ENCODE measurements around the gene MRGPRF.

MRGPRF gene

DNA sequence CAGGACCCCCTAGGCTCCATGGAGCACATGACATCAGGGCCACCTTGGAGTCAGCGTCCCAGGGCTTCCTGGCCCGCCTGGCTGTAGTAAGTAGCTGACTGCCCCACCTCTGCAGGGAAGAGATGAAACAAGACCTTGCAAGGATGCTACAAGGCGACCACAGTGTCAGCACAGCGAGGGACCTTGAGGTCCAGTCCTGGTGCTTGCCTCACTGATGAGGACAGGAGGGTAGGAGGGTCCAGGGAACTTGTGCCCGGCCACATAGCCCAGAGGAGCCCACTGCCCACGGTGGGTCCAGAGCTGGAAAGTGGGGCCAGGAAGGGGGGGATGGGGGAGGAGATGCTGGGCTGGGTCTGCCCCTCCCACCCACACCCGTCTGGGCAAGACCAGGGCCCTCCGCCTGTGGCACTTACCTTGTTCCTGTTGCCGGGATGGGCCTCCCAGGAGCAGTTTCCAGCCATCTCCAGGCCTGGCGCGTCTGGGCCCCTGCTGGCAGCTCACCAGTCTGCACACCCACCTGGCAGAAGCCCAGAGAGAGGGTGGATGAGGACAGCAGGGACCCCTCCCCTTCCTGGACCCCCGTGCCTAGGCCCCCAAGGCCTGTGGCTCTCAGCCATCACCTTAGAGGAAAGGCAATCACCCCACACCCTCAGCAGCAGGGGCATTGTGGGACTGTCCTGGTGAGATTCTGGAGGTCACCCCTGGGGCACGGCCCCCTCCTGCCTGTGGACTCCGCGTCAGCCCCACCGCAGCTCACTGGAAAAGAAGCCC is 3.4 kb downstream of the MRGPRF start:
- TF ChIP-seq, protein P1, sequence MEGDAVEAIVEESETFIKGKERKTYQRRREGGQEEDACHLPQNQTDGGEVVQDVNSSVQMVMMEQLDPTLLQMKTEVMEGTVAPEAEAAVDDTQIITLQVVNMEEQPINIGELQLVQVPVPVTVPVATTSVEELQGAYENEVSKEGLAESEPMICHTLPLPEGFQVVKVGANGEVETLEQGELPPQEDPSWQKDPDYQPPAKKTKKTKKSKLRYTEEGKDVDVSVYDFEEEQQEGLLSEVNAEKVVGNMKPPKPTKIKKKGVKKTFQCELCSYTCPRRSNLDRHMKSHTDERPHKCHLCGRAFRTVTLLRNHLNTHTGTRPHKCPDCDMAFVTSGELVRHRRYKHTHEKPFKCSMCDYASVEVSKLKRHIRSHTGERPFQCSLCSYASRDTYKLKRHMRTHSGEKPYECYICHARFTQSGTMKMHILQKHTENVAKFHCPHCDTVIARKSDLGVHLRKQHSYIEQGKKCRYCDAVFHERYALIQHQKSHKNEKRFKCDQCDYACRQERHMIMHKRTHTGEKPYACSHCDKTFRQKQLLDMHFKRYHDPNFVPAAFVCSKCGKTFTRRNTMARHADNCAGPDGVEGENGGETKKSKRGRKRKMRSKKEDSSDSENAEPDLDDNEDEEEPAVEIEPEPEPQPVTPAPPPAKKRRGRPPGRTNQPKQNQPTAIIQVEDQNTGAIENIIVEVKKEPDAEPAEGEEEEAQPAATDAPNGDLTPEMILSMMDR (IDR thresholded peaks at IDR 0.05; ENCODE audit: extremely low read depth, missing control alignments), result no peak
- DNase-seq (ENCODE audit: low spot score), result no peak

DNA sequence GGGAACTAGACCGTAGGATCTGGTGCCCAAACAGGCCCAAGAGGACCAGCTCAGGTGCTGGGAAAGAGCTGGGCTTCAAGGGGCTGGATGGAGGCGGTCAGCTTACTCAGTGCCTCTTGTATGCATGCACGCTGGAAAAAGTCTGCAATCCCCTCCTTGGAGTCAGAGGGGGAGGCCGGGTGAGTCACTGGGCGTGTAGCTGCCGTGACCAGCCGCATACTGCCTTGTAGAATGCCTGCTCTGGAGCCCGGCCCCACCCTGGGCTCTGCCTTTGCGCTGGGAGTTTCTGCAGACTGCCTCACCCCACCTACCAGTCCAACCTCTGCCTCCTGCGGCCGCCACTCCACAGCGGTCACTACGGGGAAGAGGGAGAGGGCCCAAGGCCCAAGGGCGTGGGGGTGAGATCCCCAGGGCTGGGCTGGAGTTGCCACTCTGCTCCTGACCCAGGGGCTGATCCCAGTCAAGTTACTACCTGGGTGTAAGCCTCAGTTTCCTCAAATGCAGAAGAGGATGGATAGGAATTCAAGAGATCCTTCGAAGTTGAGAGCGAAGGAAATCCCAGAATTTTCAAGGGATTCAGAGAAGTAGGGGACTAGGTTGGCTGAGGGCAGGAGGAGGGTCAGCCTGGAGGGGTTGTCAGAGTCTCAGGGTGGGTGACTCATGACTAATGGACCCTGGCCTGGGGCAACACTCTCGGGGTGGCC is 4.2 kb downstream of the MRGPRF start:
- TF ChIP-seq, protein P1 (IDR thresholded peaks at IDR 0.05; ENCODE audit: extremely low read depth, missing control alignments), result no peak
- DNase-seq (ENCODE audit: low spot score), result no peak

DNA sequence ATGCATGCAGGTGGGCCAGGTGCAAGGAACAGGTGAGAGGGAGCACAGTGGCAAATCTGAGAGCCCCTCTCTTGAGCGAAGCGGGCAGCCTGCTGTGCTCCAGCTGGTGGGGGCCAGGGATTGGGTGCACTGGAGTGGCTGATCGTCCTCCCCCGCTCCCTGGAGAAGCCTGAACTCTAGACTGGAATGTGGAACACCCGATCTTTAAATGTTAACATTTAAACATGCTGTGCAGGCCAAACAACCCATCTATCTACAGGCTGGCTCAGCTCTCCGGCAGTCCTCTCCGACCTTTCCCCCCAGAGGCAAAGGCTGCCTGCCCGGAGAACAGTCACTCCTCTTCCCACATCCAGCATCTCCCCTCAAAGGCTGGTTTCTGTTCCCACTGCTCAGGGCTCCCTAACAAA is 5.1 kb downstream of the MRGPRF start:
- DNase-seq (ENCODE audit: low spot score), result no peak
- TF ChIP-seq, protein P1 (IDR thresholded peaks at IDR 0.05; ENCODE audit: extremely low read depth, missing control alignments), result no peak

DNA sequence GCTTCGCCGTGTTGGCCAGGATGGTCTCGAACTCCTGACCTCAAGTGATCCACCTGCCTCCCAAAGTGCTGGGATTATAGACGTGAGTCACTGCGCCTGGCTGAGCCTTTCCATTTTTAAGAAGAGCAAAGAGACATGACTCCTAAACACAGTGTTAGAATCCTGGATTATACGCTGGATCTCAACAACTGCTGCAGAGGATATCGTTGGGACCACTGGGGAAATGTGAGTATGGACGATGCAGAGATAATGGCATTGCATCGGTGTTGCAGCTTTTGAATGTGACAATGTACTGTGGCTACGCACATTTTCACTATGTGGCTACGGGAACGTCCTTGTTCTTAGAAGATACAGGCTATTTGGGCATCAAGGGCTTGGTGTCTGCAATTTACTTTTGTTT is 6.2 kb downstream of the MRGPRF start:
- DNase-seq (ENCODE audit: low spot score), result no peak

DNA sequence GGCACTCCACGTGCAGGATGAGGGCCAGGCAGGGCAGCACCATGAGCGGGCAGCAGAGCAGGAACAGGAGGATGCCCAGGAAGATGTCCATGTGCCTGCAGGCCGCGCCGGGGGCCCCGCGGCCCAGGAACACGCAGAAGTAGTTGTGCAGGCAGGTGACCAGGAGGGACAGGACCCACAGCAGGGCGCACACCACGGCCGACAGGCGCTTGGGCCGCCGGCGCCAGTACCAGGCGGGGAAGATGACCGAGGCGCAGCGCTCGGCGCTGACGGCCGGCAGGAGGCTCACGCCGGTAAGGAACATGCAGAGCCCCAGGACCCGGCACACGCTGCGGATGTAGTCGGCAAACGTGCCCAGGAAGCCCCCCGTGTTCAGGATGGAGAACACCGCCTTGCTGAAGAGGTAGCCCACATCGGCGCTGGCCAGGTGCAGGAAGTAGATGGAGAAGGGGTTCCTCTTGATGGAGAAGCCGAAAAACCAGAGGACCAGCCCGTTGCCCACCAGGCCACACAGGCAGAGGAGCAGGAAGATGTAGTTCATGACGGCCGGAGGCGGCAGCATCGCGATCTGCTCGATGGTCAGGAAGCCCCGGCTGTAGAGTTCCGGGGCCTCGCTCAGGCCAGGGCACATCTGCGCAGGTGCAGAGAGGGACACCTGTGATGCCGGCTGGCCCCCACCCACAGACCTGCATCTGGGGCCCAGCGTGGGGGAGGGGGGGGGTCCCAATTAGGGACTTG is 7.2 kb downstream of the MRGPRF start:
- TF ChIP-seq, protein P1 (IDR thresholded peaks at IDR 0.05; ENCODE audit: extremely low read depth, missing control alignments), result no peak
- DNase-seq (ENCODE audit: low spot score), result no peak

More for the DNA sequence above, 6.2 kb downstream of the MRGPRF start:
- TF ChIP-seq, protein P1 (IDR thresholded peaks at IDR 0.05; ENCODE audit: extremely low read depth, missing control alignments), result no peak

DNA sequence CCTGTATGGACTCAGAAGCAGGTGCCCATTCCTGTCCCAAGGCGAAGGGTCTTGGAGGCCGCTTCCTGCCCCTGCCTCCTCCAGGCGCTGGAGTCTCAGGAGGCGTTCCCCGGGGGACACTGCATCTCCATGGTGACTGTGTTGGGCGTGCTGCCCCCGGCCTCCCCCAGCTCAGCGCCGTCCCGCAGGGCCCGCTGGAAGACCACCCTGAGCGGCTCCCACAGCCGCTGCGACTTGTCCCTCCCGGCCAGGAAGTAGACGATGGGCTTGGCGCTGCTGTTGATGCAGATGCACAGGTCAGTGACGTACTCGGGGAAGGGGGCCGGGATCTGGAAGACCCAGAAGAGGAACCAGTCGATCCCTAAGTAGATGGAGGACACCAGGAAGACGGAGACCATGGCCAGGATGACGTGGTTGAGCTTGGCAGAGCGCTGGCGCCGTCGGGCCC is 7.8 kb downstream of the MRGPRF start:
- TF ChIP-seq, protein P1 (IDR thresholded peaks at IDR 0.05; ENCODE audit: extremely low read depth, missing control alignments), result no peak
- no peak for DNase-seq (ENCODE audit: low spot score)

Data from GM20000 (cell line).